Neuron (in vitro differentiated cells): ENCODE measurements around the gene LRRC28.
A peak's percentile ranks its signal among the peaks of the same experiment; 100 is the strongest.
"Not testable (repeated sequence)": the region's sequence is repeated elsewhere in the genome, so short reads cannot be mapped to it uniquely, and the experiment has no call there.

Experiments
- H2AFZ ChIP-seq: one replicate; pipeline ENCODE4 v1.6.1; 2013; ENCODE audit warnings: low read depth, mild to moderate bottlenecking, inconsistent platforms, low read length, moderate library complexity
- H3K27me3 ChIP-seq: one replicate; pipeline ENCODE4 v1.6.1; 2013; ENCODE audit warnings: low read length; ENCODE audit not compliant: insufficient read depth
- H3K36me3 ChIP-seq: one replicate; pipeline ENCODE4 v1.6.1; 2013; ENCODE audit warnings: low read length; ENCODE audit not compliant: insufficient read depth
- H3K4me1 ChIP-seq: one replicate; pipeline ENCODE4 v1.6.1; 2013; ENCODE audit warnings: low read length; ENCODE audit not compliant: insufficient read depth
- H3K4me3 ChIP-seq: 2 replicates; pipeline ENCODE4 v1.5.1; 2013; ENCODE audit warnings: mild to moderate bottlenecking, low read length, moderate library complexity
- H3K9me3 ChIP-seq: one replicate; pipeline ENCODE4 v1.6.1; 2013; ENCODE audit warnings: low read length

Gene LRRC28

GRCh38 chr15:99371180-99372103 is 120.2 kb downstream of the LRRC28 start:
- Histone ChIP-seq H3K27me3 (no peaks in the 10 kb centered on the region), H3K36me3 (no peaks in the 10 kb centered on the region), H3K9me3 (peaks cover 3% of the 10 kb centered on the region), H3K4me1 (no peaks in the 10 kb centered on the region), H2AFZ (no peak overlapping the region), H3K4me3 (no peak overlapping the region)

- Histone ChIP-seq H3K4me1 (no peaks in the 10 kb centered on the region), H3K9me3 (no peaks in the 10 kb centered on the region), H3K36me3 (no peaks in the 10 kb centered on the region), H3K27me3 (no peaks in the 10 kb centered on the region), H3K4me3 (no peak overlapping the region), H2AFZ (no peak overlapping the region)
Measured at GRCh38 chr15:99385005-99385669, 133.9 kb downstream of the LRRC28 start.

GRCh38 chr15:99385865-99386264 is 134.6 kb downstream of the LRRC28 start:
- no peaks in the 10 kb centered on the region for H3K9me3 ChIP-seq
- H3K36me3 ChIP-seq: no peaks in the 10 kb centered on the region
- H2AFZ ChIP-seq: no peak overlapping the region
- no peak overlapping the region for H3K4me3 ChIP-seq
- H3K4me1 ChIP-seq: no peaks in the 10 kb centered on the region
- no peaks in the 10 kb centered on the region for H3K27me3 ChIP-seq

DNA sequence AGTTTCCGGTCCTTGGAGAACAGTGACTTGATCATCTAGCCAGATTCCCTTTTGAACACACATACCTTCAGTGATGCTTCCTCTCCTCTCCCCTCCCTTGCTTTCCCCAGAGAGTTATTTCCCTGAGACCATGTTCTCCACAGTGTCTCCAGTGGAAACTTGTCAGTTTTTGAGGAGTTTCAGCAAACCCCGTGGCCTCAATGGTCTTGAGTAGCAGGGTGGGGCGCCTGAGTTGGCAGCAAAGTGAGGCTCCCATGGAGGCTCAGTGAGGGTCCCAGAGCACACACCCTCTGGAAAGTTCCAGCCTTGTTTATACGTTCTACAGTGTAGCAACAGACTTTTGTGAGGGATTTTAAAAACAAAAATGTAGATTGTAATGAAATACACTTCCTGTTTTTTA is 135.1 kb downstream of the LRRC28 start:
- no peaks in the 10 kb centered on the region for H3K4me1 ChIP-seq
- H3K36me3 ChIP-seq: no peaks in the 10 kb centered on the region
- no peaks in the 10 kb centered on the region for H3K27me3 ChIP-seq
- no peak overlapping the region for H3K4me3 ChIP-seq
- H3K9me3 ChIP-seq: no peaks in the 10 kb centered on the region
- H2AFZ ChIP-seq: no peak overlapping the region

DNA sequence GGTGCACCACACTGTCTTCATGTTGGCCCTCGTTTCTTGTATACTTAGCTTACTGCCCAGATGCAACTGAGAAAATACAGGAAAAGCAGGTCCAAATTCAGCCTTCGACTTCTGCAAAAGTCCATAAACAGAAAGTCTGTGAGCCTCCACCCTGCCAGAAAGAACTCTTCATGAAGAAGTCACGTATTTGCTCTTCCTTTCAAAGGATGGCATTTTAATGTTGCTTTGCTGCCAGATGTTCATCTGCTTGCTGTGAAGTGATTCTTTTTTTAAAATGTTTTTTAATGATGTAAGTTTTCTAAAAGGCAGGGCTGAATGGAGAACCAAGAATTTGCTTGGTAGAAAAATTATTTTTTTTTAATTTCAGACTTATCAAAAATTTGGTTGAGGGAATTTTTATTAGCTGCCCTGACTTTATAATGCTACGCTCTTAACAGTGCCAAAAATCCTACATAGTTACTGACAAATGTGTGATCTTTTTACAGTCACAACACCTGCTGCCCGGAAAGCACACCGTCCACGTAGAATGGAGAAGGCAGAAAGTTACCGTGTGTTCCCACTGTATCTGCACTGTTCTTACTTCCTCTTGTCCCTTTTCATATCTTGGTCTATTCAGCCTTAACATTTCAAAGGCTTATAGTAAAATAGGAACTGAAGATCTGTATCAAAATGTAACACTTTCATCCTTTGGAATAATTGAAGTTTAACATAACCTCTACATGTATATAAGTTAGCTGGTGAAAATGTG is 136.3 kb downstream of the LRRC28 start:
- H3K9me3 ChIP-seq: no peaks in the 10 kb centered on the region
- H2AFZ ChIP-seq: no peak overlapping the region
- no peak overlapping the region for H3K4me3 ChIP-seq
- no peaks in the 10 kb centered on the region for H3K4me1 ChIP-seq
- H3K36me3 ChIP-seq: no peaks in the 10 kb centered on the region
- no peaks in the 10 kb centered on the region for H3K27me3 ChIP-seq

- no peaks in the 10 kb centered on the region for H3K4me1 ChIP-seq
- H2AFZ ChIP-seq: no peak overlapping the region
- H3K27me3 ChIP-seq: no peaks in the 10 kb centered on the region
- H3K36me3 ChIP-seq: no peaks in the 10 kb centered on the region
- H3K9me3 ChIP-seq: no peaks in the 10 kb centered on the region
- H3K4me3 ChIP-seq: no peak overlapping the region
Measured at GRCh38 chr15:99390667-99391066, 139.4 kb downstream of the LRRC28 start.

GRCh38 chr15:99393641-99394040 is 142.4 kb downstream of the LRRC28 start:
- H3K4me1 ChIP-seq: no peaks in the 10 kb centered on the region

DNA sequence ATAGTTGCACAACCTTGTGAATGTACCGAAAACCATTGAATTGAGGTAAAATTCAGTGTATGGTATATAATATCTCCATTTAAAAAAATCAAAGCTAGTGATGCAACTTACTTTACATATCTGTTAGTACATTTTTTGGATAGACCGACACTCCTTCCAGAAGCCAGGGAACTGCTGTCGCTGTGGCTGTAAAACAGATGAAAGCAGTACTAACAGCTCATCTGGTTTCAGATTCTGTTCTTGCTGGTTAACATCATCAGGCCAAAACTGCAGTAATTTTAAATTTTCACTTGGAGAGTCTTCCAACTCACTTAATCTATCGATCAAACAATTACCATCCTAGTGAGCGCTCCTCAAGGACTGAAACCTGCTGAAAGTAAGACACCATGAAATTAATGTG is 145.1 kb downstream of the LRRC28 start:
- Histone ChIP-seq H2AFZ (no peak overlapping the region), H3K27me3 (no peaks in the 10 kb centered on the region), H3K9me3 (no peaks in the 10 kb centered on the region), H3K4me1 (no peaks in the 10 kb centered on the region), H3K4me3 (no peak overlapping the region), H3K36me3 (no peaks in the 10 kb centered on the region)

More at GRCh38 chr15:99393641-99394040, 142.4 kb downstream of the LRRC28 start:
- H3K36me3 ChIP-seq: no peaks in the 10 kb centered on the region
- no peak overlapping the region for H2AFZ ChIP-seq
- H3K27me3 ChIP-seq: no peaks in the 10 kb centered on the region
- H3K9me3 ChIP-seq: no peaks in the 10 kb centered on the region
- H3K4me3 ChIP-seq: no peak overlapping the region

DNA sequence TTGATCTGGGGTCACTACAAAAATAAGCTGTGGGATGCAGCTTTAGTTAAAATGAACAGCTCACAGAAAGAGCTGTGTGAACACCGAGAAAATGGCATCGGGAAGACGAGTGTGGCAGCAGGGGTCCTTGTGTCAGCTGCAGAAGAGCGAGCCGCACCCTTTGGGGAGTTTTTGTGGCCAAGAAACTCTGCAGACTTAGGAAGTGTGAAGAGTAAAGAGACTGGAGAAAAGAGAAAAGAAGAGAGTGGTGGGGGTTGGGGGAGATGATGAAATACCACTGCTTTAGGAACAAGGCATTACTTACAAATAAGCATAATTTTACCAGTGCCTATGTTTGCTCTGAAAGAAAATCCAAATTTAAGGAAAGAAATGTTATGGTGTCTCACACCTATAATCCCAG is 147.8 kb downstream of the LRRC28 start:
- no peak overlapping the region for H3K4me3 ChIP-seq
- no peaks in the 10 kb centered on the region for H3K4me1 ChIP-seq
- no peaks in the 10 kb centered on the region for H3K36me3 ChIP-seq
- H3K27me3 ChIP-seq: no peaks in the 10 kb centered on the region
- no peak overlapping the region for H2AFZ ChIP-seq
- H3K9me3 ChIP-seq: no peaks in the 10 kb centered on the region

DNA sequence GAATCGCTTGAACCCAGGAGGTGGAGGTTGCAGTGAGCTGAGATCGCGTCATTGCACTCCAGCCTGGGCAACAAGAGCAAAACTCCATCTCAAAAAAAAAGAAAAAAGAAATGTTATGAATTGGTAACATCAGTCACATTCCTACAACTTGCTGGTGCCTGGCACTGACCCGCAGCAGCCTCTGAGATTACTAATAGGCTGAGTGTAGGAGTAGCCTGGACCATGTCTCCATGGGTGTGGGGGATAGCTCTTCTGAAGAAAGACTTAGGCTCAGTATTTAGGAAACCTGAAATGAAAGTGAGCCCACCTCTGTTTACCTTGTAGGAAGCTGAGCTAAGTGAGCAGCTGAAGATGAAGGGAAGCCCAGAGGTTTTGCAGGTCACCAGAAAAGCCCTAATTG is 148.3 kb downstream of the LRRC28 start:
- no peaks in the 10 kb centered on the region for H3K27me3 ChIP-seq
- no peaks in the 10 kb centered on the region for H3K9me3 ChIP-seq
- H3K4me1 ChIP-seq: no peaks in the 10 kb centered on the region
- H3K4me3 ChIP-seq: no peak overlapping the region
- no peaks in the 10 kb centered on the region for H3K36me3 ChIP-seq
- no peak overlapping the region for H2AFZ ChIP-seq

GRCh38 chr15:99401216-99401615 is 149.9 kb downstream of the LRRC28 start:
- H3K9me3 ChIP-seq, H3K4me3 ChIP-seq, H3K36me3 ChIP-seq, H3K27me3 ChIP-seq, H3K4me1 ChIP-seq, H2AFZ ChIP-seq: not testable (repeated sequence)

GRCh38 chr15:99402014-99402729 is 150.9 kb downstream of the LRRC28 start:
- Histone ChIP-seq H3K4me3 (no peak overlapping the region), H3K9me3 (no peaks in the 10 kb centered on the region), H3K36me3 (no peaks in the 10 kb centered on the region), H2AFZ (peak overlapping the region; percentile 3), H3K4me1 (no peaks in the 10 kb centered on the region), H3K27me3 (no peaks in the 10 kb centered on the region)
